Measurements from ENCODE around the gene TAF13. TPM values are rescaled to one million over a fixed set of nuclear protein-coding genes. Genes with fewer than 3 reads are reported as not detected.

The TAF13 gene
- total and polyA plus RNA-seq, 9 of the 15 experiments (the other 6 are each of a cell fraction or from before 2014, with no cell fraction given), result 14.9 to 77.2 (median 38.7) TPM

GRCh38 chr1:109112652-109113285, 37.0 kb upstream of the TAF13 start (continued):
- TF ChIP-seq NKRF (IDR thresholded peaks at IDR 0.05; ENCODE audit: borderline replicate concordance) (no peak), NBN (IDR thresholded peaks at IDR 0.05; ENCODE audit: low read depth) (0 out of 2 replicates have a peak, but pooled peaks have one; percentile 25), ZFP36 (IDR thresholded peaks at IDR 0.05; ENCODE audit: low read depth, low read length, partially characterized antibody) (peak; percentile 14), E2F8 (IDR thresholded peaks at IDR 0.05; ENCODE audit: low read depth, partially characterized antibody) (peak; percentile 25), ZNF143 (CRISPR knock-in tag; IDR thresholded peaks at IDR 0.05) (0 out of 2 replicates have a peak, but pooled peaks have one; percentile 40), CTCFL (IDR thresholded peaks at IDR 0.05; ENCODE audit: borderline replicate concordance, insufficient read depth, low read depth, low read length, poor library complexity, severe bottlenecking) (peak; percentile 86), RBM25 (IDR thresholded peaks at IDR 0.05; ENCODE audit: low read depth, low read length, severe bottlenecking) (no peak), POLR2AphosphoS2 (IDR thresholded peaks at IDR 0.05; ENCODE audit: low read length) (no peak), SNIP1 (IDR thresholded peaks at IDR 0.05; ENCODE audit: low read depth) (no peak), CREB3L1 (IDR thresholded peaks at IDR 0.05; ENCODE audit: borderline replicate concordance, low read depth) (peak; percentile 50; the same call in 1 of the 2 replicates), CTBP1 (IDR thresholded peaks at IDR 0.05; ENCODE audit: borderline replicate concordance) (peak; percentile 82), PREB (CRISPR knock-in tag; IDR thresholded peaks at IDR 0.05) (no peak), RBBP5 (IDR thresholded peaks at IDR 0.05; ENCODE audit: borderline replicate concordance, insufficient read depth, low read length, poor library complexity, severe bottlenecking) (no peak), ZBTB26 (CRISPR knock-in tag; IDR thresholded peaks at IDR 0.05) (no peak), PCBP1 (IDR thresholded peaks at IDR 0.05; ENCODE audit: low read depth, low read length, poor library complexity, severe bottlenecking) (no peak)
